ENCODE data around the gene FOSL2.
"Not testable (repeated sequence)": the region's sequence is repeated elsewhere in the genome, so short reads cannot be mapped to it uniquely, and the experiment has no call there.

The FOSL2 gene

DNA sequence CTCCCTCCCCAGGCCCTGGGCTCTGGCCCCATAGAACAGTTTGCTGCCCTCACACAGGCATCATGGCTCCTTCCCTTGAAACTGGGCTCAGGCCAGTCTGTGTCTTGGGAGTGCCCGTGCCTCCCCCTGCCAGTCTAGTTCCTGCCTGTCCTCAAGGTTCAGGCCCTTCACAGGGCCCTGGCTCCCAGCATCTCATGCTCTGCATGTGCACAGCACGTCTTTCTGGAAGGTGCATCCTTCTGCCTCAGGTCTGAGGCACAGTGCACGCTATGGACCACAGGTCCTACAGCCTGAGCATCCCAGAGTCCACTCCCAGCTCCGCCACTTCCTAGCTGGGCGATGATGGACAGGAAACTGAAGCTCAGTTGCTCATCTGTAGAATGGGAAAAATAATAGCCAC is 35.6 kb upstream of the FOSL2 start:
- no peak overlapping the region for H3K4me3 ChIP-seq (ENCODE audit: low read depth, low read length)

DNA sequence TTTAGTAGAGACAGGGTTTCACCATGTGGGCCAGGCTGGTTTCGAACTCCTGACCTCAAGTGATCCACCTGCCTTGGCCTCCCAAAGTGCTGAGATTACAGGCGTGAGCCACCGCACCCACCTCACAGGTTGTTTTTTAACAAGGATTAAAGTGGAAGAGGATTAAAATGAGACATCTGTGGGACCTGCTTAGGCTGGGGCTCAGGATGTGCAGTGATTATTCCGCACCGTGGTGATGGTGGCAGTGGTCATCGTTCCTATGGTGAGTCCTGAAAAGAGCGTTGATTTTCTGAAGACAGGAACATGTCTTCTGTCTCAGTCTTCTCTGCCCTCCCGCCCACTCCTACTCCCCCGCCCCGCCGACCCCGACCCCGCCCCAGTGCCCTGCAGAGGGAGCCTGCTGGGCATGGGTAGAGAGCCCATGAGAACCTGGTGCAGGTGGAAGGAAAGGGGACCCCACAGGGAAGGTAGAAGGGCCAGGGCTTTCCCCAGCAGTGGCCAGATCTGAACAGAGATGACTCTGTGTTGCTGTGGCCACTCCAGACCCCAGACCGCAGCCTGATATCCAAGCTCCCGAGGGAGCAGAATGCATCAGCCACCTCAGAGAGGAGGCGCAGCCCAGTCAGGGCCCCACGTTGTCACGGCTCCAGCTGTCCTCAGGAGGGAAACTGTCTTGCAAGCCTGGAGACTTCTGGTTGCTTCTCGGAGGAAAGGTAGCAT is 34.5 kb upstream of the FOSL2 start:
- no peak overlapping the region for H3K4me3 ChIP-seq (ENCODE audit: low read depth, low read length)

DNA sequence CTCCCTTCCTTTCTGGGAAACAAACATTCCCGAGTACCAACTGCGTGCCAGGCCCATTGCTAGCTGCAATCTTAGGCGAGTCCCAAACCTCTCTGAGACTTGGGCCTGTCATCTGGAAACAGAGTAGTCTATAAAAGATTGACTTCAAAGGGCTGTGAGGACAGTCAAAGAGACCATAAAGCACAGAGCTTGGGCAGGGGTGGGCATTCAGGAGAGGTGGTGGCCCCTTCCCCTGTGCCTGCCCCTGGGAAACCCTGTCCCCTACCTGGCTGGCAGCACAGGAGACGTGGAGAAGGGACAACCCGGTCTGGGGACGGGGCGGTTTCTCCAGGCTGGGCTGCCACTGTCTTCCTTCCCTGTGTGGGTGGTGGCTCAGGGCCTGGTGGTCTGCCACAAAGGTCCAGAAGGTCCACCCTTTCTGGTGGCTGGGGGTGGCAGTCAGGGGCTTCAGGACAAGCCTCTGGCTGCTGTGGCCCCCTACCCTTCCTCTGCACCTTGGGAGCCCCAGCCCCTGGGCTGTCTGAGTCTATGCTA is 33.9 kb upstream of the FOSL2 start:
- H3K4me3 ChIP-seq (ENCODE audit: low read depth, low read length): no peak overlapping the region

DNA sequence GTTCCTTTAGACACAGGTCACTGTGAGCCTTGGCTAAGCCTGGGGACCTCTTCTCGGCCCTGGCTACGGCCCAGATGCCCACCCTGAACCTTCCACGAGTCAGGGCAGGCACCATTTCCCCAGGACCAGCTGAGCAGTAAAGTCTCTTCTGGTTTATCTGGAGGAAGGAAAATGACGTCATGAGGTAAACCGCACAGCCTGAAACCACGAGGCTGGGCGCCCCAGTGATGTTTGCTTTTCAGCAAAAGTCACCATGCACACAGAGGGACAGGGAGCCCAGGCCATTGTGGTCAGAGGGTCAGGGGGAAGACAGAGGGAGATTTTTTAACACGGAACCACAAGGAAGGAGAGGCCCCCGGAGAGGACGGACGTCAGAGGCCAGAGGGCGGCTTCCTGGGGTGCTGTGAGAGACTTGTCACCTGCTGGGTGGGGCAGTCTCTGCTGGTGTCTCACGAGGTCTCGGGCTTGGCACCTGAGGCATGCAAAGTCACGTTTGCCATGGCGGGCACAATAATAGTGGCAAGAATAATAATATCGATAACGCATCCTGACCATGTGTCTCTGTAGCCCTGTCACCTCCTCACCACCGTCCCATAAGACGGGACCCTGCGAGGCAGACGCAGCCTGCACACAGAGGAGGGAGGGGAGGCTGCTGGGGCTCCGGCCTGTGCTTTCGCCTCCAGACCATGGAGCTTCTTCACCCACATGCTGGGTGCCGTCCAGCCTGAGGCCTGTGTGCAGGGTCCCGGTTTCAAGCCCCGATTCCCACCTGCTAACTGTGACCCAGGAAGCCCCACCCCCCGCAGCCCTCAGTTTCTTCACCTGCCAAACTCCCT is 33.2 kb upstream of the FOSL2 start:
- no peak overlapping the region for H3K4me3 ChIP-seq (ENCODE audit: low read depth, low read length)

DNA sequence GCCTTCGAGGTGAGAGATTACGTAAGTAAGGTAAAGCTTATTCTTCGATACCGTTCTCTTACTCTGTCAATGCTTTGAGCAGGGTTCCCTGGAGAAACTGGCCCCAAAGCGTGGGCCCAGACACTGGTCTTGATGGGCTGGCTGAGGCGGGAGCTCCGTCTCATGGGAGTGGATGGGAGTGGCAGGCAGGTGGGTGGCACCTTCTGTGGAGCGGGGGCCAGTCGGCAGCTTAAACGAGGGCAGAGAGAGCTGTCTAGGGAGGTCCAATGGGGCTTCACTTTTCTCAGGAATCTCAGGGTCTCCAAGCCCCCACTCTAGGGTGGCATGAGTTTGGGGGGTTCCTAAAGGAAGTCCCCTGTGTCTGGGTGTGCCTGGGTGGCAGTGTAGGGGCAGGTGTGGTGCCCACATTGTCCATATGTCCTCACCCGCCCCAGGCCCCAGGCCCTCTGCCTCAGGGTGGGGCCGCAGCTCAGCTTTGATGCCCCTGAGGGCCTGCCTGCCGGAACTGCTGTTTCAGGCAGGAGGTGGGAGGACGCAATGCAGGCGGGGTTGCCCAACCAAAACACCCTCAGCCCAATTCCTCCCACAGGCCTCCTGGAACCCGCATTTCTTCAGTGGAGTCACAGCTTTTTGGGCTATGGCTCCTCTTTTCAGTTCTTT is 32.5 kb upstream of the FOSL2 start:
- H3K4me3 ChIP-seq (ENCODE audit: low read depth, low read length): no peak overlapping the region

DNA sequence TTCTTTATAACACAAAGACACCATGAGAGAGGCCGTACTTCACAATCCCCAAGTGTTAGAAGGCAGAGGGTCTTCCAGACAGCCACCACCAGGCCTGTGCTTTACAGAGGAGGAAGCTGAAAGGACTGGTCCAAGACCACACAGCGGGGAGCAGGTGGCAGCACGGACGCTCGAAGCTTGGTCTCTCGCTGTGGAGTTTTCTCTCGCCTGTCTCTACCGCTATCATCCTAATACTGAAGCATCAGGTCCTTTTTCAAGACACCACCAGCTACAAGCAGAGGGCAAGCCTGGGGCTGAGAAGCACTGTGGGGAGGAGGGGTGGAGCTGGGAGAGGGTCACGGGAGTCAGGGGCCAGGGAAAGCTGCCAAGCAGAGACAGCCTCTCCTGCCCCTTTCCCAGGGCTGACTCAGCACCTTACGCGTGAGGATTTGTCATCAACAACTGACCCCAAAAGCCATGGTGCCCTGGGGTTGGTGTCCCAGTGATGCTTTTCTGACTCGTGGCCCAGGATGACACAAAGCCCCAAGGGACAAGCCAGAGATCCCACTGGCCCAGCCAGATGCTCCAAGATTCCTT is 31.9 kb upstream of the FOSL2 start:
- no peak overlapping the region for H3K4me3 ChIP-seq (ENCODE audit: low read depth, low read length)

DNA sequence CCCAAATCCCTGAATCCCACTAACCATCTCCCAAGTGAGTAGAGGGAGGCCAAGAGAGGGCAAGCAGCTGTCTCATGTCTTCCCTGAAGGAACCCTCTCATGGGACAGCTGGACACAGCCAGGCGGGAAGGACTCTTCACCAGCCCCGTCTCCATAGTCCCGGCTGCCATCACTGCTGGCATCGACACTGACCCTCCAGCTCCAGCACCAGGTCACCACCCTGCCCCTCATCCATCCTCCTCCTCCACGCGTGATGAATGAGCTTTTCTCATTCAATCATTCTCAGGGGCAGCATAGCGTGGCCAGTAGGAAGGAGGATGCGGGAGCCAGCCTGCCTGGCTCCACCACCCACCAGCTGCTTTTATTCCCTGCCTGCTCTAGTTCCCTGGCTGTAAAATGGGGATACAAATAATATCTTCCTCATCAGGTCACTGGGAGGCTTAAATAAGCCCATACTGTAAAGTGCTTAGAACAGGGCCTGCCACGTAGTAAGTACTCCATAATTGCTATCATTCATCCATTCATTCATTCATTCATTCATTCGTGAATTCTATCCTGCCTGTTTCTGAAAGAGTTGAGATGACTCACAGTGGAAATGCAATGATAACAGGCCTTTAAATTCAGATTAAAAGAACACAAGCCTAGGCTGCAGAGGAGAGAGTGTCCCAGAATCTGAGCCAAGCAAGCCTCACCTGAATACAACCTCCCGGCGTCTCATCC is 30.5 kb upstream of the FOSL2 start:
- no peak overlapping the region for H3K4me3 ChIP-seq (ENCODE audit: low read depth, low read length)

DNA sequence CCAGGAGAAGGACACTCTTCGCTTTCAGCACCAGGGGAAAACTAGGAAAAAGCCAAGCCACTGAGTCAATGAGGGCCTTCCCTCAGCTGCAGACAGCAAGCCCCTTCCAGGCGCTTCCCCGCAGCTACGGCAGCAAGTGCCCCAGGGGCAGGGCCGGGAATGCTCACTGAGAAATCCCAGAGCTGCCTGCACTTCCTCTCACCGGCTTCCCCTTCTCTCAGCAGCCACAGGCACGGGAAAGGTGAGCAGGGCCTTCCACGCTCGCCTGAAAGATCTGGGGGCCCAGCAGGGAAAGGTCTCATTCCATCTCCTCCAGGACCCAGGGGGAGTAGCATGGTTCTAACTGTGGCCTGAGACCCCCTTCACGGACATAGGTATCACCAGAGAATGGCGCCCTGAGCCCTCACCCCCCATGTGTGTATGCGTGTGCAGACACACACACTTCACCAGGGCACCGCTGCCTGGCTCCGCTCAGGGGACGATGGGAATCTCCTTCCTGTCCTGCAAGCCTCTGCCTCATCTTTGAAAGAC is 29.6 kb upstream of the FOSL2 start:
- no peak overlapping the region for H3K4me3 ChIP-seq (ENCODE audit: low read depth, low read length)

DNA sequence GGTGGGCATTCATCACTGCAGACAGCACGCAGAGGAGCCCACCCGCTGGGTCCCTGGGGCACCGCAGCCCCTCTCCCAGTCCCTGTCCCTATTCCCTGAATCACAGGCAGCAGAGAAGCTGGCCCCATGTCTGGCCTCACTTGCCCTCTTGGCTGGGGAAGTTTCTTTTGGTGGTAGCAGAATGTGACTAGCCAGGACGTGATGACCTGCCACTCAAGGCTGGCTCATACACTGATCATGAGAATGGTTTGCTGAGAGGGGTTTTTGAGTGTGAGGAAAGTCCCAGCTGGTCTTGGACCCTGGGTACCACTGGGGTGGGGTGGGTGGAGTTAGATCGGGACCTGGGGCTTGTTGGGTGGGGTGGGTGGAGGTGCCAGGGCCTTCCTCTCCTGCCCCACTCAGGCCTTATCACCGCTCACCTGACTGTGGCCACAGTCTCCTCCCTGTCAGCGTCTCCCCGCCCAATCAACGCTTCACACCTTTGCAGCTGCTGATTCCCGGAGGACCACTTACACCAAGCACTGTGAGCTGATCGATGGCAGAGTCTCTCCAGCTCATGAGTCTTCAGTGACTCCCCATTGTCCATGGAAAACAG is 28.9 kb upstream of the FOSL2 start:
- H3K4me3 ChIP-seq (ENCODE audit: low read depth, low read length): no peak overlapping the region

DNA sequence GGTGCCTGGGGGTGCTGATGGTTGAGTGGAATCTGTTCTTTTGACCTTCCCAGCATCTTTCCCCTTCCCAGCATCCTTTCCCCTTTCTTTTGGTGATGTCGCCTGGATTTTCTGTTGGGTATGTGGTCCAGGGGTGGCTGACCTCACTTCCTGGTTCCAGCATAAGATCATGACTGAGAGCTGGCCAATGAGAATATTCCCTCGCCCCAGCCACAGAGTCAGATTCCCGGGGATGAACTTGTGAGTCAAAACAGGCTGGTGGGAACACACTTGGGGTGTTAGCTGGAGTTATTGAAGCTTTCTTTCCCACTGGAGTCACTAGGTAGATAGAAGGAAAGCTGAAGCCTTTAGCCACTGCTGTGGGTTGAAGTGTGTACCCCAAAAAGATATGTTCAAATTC is 28.0 kb upstream of the FOSL2 start:
- H3K4me3 ChIP-seq (ENCODE audit: low read depth, low read length): no peak overlapping the region

DNA sequence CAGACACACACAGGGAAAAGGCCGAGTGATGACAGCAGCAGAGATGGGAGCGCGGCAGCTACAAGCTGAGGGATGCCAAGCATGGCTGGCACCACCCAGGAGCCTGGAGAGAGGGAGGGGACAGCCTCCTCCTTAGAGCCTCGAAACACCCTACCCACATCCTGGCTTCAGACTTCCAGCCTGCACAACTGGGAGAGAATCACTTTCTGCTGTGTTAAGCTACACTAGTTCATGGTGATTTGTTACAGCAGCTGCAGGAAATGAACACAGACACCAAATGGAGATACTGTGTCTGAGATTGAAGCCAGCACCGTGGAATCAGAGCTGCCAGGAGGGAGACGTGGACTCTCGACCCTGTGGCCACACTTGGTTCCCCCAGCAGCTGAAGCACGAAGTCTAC is 27.5 kb upstream of the FOSL2 start:
- no peak overlapping the region for H3K4me3 ChIP-seq (ENCODE audit: low read depth, low read length)

DNA sequence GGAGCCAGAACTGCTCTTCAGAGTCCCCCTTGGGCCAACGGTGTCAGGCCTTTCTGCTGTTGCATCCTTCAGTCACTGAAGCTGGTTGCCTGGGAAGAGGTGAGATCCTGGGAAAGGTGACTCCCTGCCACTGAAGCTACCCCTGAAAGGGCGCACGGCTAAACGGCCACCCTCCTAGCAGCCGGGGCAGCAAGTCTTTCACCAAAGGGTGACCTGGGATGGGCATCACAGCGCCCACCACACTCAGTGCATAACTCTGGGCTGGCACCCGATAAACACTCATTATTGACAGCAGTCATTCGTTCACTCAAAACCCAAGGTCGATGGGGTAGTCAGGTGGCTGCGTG is 26.5 kb upstream of the FOSL2 start:
- H3K4me3 ChIP-seq (ENCODE audit: low read depth, low read length): no peak overlapping the region

DNA sequence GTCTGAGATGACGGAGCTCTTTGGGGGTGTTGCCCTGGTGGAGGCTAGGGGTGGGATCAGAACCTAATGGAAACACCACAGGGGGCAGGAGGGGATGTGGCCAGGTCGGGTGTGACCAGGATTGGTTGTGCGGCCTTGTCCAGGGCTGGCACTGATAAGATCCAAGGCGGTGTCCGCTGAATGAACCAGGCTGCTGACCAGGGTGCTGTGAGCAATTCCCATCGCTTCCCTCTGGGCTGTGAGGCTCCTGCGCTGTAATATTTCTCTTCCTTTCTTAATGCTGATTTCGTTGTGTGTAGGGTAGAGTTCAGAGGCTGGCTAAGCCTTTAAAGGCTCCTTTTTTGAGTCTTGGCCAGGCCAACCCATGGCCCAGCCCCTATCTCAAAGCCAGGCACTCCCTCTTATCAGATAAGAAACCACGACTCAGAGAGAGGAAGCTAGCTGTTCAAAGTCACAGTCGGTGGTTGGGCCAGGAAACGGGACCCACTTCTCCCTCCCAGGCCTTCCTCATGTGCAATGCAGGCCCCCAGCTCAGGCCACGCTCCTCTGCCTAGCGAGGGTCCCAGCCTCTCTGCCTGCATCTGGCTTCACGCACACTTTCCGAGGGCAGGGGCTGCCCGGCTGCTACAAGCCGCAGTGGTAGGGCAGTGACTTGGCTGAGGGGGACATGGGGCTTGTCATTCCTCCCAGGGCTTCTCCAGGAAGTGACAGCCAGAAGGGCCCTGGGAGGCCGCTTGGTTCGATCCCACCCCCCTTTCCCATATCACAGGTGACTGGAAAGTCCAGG is 26.0 kb upstream of the FOSL2 start:
- no peak overlapping the region for H3K4me3 ChIP-seq (ENCODE audit: low read depth, low read length)

DNA sequence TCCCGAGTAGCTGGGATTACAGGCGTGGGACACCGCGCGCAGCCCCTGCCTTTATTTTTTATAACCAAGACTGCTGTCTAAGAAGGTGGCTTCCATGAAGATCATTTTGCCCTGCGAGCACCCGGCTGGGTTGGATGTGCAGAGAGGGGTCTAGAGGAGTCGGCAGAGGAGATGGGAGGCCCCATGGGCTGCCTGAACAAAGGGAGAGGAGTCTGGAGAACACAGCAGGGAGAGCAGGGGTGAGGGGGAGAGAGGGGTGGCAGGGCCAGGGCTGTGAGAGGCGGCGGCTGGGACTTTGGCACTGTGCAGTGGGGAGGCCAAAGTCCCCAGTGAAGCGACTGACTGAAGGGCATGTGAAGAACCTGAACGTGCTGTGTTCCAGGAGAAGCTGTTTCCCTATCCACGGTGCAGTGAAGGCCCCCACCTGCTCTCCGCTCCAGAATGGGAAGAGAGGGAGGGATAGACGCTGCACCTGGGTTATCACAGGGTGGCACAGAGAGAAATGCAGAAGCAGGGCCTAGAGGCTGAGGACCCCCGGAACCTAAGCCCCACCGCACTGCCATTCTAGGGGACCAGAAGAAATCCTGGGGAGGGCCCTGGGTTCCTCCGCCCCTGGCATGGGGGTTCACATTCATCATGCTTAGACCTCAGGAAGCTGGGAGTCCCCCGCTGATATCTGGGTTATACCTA is 24.8 kb upstream of the FOSL2 start:
- H3K4me3 ChIP-seq (ENCODE audit: low read depth, low read length): no peak overlapping the region

DNA sequence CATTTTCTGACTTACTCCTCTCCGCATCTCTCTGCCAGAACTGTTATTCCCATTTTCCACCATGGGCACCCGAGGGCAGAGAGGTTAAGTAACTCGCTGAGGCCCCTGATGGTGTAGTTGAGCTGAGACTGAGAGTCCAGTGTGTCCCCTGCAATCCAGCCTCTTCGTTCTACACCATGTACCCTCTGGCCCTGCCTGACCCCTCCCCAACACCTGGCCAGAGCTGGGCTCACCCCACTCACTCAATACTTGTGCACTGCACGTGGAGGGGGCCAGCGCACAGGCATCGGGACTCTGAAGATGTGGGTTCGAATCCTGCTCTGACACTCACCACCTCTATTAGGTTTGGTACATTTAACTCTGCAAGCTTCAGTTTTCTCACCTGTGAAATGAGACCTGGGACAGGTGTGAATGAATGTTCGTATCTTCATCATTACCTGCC is 24.3 kb upstream of the FOSL2 start:
- no peak overlapping the region for H3K4me3 ChIP-seq (ENCODE audit: low read depth, low read length)

DNA sequence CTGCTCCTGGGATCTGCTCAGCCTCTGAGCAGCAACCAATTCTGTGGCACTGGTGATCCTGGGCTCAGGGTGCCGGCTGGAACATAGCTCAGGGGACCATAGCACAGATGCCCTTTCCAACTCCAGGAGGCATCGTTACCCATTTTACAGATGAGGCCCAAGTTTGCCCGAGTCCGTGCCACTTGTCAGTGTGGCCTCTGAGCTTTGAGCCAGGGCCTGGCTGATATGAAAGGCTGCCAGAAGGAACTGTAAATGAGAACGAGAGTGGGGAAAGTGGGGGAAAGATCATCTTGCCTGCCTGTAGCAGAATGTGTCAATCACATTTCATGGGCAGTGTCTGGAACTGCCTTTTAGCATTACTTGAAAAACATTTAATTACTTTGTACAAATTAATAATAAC is 23.3 kb upstream of the FOSL2 start:
- H3K4me3 ChIP-seq (ENCODE audit: low read depth, low read length): no peak overlapping the region

DNA sequence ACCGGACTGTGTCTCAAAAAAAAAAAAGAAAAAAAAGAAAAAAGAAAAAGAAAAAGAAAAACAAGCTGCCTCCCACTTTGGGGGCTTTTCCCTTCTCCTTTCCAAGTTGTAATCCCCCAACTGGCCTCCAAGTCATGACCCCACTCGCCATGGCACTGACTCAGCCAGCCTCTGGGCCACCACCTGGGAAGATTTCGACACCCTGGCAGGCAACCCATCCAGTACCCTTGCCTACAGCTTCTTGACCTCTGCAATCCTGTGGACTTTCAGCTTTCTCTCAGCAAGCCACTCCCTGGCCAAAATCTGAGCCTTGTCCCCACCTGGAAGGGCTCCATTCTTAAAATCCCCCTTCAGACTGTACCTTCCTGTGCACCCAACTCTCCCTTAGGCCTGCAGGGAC is 22.3 kb upstream of the FOSL2 start:
- no peak overlapping the region for H3K4me3 ChIP-seq (ENCODE audit: low read depth, low read length)

DNA sequence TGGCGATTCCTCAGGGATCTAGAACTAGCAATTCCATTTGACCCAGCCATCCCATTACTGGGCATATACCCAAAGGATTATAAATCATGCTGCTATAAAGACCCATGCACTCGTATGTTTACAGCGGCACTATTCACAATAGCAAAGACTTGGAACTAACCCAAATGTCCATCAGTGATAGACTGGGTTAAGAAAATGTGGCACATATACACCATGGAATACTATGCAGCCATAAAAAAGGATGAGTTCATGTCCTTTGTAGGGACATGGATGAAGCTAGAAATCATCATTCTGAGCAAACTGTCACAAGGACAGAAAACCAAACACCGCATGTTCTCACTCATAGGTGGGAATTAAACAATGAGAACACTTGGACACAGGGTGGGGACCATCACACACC is 20.9 kb upstream of the FOSL2 start:
- H3K4me3 ChIP-seq (ENCODE audit: low read depth, low read length): not testable (repeated sequence)

DNA sequence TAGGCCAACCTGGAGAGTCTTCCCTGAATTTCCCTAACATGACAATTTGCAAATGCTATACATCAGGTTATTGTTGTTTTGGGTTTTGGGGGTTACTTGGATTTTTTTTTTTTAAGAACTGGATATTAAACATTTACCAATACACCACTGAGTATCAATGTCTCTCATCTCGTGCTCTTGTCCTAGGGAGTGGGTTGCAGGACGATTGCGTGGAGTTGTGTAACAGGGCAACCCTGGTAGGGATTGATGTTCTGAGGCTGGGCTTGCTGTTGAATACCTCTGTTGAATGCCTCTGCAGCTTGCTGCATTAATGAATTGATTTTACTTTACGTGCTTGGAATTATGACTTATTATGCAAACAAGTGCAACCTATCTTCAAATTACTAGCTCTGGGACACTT is 18.8 kb upstream of the FOSL2 start:
- H3K4me3 ChIP-seq (ENCODE audit: low read depth, low read length): no peak overlapping the region
